GM19438 (cell line): ENCODE measurements around the gene RNF17.

Experiments used
- ATAC-seq: cut with Tn5 transposase; IDR thresholded peaks from one replicate; pipeline ENCODE4 v1.9.1; 2021; ENCODE audit warnings: low read depth; ENCODE audit not compliant: unreplicated experiment

RNF17 gene

DNA sequence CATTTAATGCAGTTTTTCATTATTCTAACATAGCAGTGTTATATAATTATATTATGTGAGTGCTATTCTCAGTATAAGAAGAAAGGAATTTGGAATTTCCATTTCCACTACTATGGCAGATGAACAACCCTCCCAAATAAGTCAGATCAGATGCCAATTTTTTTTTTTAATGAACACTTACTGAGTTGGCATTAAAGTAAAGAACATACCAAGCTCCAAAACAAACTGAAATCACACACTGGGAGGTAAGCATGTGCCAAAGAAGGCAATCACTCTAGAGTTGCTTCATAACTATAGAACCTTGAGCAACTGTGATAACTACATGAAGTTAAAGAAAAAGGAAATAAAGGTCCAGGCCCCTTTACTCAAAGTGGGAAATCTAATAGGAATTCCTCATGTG, 90.3 kb downstream of the RNF17 start:
- no peak for ATAC-seq

DNA sequence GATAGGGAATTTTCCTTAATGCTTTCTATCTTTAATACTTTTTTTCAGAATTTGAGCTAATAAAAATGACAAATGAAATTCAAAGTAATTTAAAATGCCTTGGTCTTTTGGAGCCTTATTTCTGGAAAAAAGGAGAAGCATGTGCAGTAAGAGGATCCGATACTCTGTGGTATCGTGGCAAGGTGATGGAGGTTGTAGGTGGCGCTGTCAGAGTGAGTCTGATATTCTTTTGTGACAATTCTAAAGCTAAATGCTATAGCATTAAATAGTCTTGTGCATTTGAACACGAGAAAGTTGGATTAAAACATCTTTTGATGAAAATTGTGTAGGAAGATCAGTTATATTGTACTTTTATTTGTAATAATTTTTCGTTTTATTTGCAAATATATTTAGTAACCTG, 95.0 kb downstream of the RNF17 start:
- no peak for ATAC-seq

DNA sequence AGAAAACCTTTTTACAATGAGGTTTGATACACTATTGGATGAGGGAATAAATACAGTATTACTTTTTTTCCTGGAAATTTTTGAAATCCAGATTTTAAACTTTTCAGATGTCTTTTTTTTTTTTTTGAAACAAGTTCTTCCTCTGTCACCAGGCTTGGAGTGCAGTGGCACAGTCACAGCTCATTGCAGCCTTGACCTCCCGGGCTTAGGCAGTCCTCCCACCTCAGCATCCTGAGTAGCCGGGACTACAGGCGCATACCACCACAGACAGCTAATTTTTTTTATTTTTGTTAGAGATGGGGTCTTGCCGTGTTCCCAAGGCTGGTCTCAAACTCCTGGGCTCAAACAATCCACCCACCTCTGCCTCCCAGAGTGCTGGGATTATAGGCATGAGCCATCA, 96.8 kb downstream of the RNF17 start:
- no peak for ATAC-seq

- no peak for ATAC-seq
These were observed 97.8 kb downstream of the RNF17 start for GRCh38 chr13:24861617-24862362.

DNA sequence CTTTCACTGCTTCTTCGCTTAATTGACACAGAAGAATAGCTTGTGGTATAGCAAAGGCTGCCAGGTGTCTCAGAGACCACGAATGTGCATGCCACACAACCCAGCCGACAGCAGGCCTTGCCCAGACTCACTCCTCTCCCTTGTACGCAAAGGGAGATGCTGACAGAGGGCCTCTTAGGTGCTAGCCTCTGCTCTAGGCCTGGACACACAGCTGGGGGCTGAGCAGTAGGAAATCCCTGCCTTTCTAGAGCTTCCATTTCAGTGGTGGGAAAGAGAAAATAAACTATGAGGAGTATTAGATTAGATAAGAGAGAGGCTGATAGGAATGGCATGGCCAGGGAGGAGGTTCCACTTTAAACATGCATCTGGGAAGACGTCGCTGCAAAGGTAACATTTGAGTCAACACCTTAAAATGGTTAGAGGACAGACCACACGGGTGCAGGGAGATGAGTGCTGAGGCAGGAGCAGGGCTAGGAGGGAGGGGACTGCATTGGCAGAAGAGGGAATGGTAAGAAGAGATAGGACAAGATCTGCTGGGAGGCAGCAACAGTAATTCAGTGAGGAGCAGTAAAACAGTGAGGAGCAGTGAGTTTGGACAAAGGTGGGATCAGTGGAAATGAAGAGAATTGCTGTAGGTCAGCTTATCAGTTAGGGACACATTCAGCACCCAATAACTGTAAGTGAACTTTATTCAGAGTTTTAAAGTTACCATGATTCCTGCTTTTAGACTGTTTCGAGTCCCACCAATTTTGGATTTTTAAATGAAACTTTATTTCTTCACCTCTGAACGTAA, 100.0 kb downstream of the RNF17 start:
- ATAC-seq: no peak

GRCh38 chr13:24864579-24864978, 100.6 kb downstream of the RNF17 start:
- no peak for ATAC-seq

DNA sequence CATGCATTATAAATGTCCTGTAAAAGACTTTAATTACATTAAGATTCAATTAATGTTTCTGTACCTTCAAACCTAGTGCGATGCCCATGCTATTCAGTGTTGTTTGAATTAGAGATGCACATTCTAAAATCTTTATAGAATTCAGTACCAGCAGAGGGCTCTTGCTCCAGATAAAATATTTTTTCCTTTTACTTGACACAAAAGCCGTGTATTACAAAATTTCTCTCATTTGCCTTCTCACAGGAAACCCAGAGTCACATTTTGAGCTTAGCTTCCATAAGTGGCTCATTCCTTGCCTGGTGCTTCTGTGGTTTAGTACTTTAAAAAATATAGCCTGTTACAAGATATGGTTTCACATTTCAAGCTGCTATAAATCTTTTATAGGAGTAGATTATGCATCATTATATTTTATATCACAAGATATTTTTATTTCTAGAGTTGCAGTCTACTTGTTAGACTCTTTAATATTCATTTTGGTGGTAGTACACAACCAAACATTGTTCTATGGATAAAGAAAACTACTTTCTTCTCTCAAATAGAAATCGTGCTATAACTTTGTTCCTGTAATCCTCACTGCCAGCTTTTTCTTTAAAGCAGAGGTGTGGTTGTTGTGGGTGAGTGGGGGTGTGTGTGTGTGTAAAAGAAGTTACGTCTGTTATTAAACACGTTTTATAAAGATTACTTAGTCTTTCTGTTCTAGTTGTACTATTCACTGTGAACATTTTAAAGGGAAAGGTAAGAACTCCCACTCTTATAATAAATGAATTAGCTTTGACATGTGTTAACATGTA, 101.4 kb downstream of the RNF17 start:
- no peak for ATAC-seq

- no peak for ATAC-seq
These were observed 102.5 kb downstream of the RNF17 start for GRCh38 chr13:24866488-24866887.

DNA sequence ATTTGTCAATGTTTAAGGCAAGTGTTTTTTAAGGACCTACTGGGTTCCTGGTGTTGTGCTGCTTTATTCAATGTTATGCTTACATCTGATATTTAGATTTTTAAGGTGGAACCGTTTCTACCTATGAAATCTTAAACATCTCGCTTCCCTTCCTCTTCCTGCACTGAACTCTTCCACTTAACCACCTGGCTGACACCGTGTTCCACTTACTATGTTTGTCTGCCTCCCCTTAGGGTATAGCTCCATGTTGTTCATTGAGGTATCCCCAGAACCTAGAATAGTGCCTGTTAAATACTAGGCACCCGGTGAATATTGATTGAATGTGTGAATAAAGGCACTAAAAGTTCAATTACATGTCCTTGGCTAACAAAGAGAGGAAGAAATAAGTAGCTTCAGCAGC, 104.9 kb downstream of the RNF17 start:
- ATAC-seq: no peak

DNA sequence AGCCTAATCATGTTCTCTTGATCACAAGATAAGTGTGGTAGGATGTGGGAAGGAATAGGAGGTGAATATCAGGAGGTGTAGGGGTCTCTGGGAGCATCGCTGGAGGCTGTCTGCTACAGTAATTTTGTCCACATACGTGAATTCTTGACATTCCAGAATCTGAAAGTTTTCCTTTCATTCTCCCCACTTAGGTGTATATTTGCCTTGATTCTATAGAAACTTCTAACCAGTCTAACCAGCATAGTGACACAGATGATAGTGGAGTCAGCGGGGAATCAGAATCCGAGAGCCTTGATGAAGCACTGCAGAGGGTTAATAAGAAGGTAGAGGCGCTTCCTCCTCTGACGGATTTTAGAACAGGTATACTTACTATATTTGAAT, 106.4 kb downstream of the RNF17 start:
- no peak for ATAC-seq

- no peak for ATAC-seq
These were observed 111.6 kb downstream of the RNF17 start for GRCh38 chr13:24875566-24875965.

- no peak for ATAC-seq
These were observed 113.6 kb downstream of the RNF17 start for GRCh38 chr13:24877531-24877930.

DNA sequence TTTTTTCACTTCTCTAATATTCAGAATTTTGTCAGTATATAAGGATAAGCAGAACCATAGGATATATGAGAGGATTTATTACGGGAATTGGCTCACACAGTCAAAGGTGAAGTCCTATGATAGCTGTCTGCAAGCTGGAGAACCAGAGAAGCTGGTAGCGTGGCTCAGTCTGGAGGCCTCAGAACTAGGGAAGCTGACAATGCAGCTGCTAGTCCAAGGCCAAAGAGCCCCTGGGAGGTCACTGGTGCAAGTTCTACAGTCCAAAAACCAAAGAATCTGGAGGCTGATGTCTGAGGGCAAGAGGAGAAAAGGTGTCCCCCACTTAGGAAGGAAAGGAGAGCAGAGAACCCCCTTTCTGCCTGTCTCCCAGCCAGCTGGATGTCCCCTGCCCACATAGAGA, 114.4 kb downstream of the RNF17 start:
- ATAC-seq: no peak

DNA sequence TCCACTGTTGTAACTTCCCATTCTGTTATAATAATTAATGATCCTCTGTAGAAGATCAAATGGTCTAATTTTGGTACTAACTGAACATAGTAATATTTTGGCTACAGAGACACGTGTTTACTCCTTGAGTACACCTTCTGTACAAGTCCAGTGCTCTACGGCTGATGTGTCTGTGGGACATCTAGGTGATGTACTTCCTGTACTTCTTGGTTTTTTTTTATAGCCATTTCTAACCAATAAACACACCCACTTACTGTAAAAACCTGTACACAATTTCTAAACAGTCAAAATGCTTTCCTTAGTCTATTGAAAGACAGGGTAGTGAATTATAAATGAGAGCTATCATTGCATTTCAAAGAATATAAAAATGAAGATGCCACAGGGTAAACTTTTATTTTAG, 118.7 kb downstream of the RNF17 start:
- ATAC-seq: no peak

DNA sequence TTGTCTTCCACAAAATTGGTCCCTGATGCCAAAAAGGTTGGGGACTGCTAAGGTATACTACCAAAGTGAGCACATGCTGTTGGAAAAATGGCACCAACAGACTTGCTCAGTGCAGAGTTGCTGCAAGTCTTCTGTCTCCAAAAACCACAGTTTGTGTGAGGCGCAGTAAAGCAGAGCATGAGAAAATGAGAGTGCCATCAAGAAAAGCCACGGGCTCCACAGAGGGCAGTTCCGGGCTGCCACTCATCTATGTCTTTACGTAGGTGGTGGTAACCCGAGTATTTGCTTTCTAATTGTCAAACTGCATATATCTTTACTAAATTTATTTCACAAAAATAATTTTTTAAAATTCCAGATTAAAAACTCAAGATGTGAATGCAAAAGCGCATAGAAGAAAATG, 123.8 kb downstream of the RNF17 start:
- no peak for ATAC-seq

GRCh38 chr13:24888291-24888931, 124.4 kb downstream of the RNF17 start:
- no peak for ATAC-seq

DNA sequence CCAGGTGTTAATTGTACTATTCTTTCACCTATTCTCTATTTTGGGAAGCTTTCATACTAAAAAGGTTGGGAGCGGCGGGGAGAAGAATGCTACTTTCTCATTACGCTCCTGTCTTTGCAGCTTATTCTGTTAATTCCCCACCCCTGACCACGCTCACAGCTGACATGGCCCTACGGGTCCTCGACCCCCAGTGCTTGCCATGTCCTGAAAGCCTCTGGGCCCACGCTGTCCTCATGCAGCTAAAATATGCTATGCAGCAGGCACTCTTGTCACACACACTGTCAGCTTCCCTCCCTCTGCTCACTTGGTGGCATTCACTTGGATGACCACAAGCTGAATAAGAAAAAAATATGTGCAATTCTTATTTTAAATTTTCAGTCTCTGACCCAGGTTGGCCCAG, 126.3 kb downstream of the RNF17 start:
- ATAC-seq: no peak

GRCh38 chr13:24891476-24892108, 127.6 kb downstream of the RNF17 start:
- ATAC-seq: no peak

DNA sequence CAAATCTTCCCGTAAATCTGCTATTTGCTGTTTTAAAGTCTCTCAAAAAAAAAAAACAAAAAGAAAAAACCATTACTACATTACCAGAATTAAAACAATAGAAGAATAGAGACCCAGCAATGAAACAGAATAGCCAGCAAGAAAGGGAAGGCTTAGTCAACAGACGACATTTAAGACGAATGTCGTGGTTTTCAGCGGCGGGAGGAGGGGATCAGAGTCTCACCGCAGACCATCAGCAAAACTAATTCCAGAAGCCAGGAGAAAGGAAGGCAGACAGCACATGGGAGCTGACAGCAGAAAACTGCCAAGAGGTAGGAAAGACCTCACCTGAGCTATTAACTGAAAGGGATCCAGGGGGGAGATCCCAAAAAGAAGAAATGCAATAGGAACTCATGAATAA, 128.9 kb downstream of the RNF17 start:
- ATAC-seq: no peak

DNA sequence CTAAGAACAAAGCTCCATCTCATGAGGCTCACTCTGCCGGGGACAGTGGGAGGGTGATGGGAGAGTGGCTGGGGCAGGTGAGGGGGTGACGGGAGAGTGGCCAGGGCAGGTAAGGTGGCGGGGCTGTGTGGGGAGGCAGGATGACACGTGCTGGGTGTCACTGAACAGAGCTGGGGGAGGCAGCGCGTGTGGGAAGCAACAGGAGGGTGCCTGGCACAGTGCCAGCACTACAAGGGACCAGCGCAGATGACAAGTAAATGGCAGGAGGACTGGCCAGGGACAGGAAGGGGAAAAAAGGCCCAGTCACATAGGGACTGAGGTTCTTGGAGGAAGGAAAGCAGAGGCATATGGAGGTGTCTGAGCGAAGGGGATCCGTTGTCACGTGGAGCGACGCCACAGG, 129.9 kb downstream of the RNF17 start:
- no peak for ATAC-seq
